ENCODE results near the gene TRMT13.

Gene TRMT13

GRCh38 chr1:100132566-100133477, at the start of gene TRMT13, which contains the start of gene SASS6:
TSS of gene TRMT13 (plus strand) at chr1:100133163. CDS start at chr1:100133169, 6 bp downstream.
TSS of gene SASS6 (minus strand) at chr1:100132930. CDS start at chr1:100132814, 116 bp downstream.
- DNase-seq (ENCODE audit: low read depth in 1 of 2, low spot score in 1 of 2), result peak; percentile 83 to 89

DNA sequence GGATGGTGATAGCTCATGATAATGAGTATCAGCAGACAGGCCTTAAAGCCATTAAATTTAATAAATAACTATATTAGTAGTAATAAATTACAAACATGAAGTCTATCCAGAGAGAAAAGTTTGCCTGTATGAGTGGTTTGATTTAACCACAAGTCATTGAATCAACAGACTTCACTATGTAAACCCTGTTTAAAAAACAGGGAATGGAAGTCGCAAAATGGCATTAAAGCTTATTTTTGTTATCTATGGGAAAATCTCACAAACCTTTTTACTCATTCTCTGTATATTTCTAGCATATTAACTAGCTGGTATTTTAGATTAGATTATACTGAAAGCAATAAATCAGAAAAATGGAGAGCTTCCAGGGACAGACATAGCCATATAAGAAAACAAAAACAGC, 45.6 kb upstream of the TRMT13 start:
- DNase-seq (ENCODE audit: low read depth in 1 of 2, low spot score in 1 of 2), result no peak

DNA sequence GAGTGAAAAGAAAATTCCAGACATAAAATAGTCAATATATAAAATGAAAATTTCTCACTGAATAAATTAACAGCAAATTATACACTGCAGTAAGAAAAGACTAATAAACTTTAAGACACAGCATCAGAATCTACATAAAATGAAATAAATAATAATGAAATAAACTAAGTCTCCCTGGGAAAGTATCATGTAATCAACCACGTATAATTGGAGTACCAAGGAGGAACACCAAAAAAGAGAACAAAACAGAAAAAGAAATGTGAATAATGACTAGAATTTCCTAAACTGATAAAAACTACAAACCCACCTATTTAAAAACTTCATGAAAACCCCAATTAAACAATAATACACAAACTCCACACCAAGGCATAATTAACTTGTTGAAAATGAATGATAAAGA, 43.9 kb upstream of the TRMT13 start:
- no peak for DNase-seq (ENCODE audit: low read depth in 1 of 2, low spot score in 1 of 2)

DNA sequence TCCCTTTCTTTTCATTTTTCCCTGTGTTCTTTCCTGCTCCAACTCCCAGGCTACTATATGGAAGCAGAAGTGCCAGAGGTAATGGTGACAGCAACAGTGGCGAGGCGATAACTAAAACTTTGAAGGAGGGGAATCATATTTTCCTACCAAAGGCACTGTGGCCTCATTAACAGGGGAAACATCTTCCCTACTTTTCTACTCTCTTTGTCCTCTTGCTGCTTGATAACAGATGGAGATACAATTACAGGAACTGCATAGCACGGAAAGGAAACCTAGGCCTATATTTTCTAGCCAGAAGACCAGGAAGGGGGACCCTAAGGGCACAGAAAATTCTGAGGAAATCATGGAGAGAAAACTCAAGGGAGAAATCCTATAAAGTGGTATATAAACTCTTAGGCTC, 42.5 kb upstream of the TRMT13 start:
- no peak for DNase-seq (ENCODE audit: low read depth in 1 of 2, low spot score in 1 of 2)

GRCh38 chr1:100100202-100100601, 32.8 kb upstream of the TRMT13 start:
- DNase-seq (ENCODE audit: low read depth in 1 of 2, low spot score in 1 of 2), result no peak

DNA sequence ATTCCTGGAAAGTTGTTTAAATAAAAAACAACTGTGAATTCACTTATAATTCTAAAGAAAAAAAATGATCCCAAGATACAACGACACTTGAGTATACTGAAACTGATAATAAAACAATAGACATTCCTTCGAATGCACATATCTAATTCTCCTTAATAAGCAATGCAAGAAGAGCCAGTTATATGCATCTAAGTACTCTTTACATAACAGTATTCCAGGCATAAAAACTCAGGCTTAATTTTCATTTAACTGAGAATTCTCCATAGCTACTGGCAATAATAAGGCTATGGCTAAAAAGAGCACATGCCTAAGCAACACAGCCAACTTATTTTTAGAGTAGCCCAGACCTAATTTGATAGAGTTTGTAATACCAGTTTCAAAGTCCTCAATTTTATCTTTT, 31.4 kb upstream of the TRMT13 start:
- no peak for DNase-seq (ENCODE audit: low read depth in 1 of 2, low spot score in 1 of 2)

GRCh38 chr1:100107696-100108095, 25.3 kb upstream of the TRMT13 start:
- no peak for DNase-seq (ENCODE audit: low read depth in 1 of 2, low spot score in 1 of 2)

DNA sequence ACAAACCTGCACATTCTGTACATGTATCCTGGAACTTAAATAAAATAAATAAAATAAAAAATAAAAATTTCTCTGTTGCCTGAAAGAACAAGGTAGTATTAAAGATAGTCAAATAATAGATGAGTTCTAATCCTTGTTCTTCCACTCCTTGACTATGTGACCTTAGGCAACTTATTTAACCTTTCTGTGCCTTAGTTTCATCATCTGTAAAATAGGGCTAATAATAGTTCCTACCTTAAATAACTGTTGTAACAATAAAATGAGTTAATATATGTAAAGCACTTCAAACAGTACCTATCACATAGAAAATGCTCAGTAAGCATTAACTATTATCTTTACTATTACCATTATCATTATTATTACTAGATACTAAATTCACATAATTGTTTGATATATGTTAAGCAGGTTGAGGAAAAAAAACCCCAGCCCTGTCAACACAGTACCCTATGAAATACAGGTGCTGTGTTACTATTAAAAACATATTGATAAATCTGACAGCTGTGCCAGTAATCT, 23.4 kb upstream of the TRMT13 start:
- no peak for DNase-seq (ENCODE audit: low read depth in 1 of 2, low spot score in 1 of 2)

- no peak for DNase-seq (ENCODE audit: low read depth in 1 of 2, low spot score in 1 of 2)
These were observed 17.4 kb upstream of the TRMT13 start for GRCh38 chr1:100115524-100115923.

DNA sequence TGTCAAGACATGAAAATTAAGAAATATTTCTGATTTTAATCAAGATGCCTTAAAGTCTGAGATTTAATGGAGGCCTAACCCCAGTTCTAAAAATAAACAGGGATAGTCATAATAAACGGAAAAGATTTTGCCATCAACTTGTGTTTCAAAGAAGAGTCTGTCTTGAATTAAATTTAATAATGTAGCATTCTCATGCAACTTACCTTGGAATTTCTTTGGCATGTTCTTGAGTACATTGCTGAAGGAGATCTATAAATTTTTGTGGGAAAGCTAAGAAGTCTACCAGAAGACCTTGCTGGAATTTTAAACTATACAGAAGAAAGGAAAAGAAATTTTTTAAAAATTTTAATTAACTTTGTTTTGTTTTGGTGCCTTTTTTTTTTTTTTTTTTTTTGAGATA, 10.8 kb upstream of the TRMT13 start:
- no peak for DNase-seq (ENCODE audit: low read depth in 1 of 2, low spot score in 1 of 2)

- no peak for DNase-seq (ENCODE audit: low read depth in 1 of 2, low spot score in 1 of 2)
These were observed 5.7 kb upstream of the TRMT13 start for GRCh38 chr1:100127226-100127625.

DNA sequence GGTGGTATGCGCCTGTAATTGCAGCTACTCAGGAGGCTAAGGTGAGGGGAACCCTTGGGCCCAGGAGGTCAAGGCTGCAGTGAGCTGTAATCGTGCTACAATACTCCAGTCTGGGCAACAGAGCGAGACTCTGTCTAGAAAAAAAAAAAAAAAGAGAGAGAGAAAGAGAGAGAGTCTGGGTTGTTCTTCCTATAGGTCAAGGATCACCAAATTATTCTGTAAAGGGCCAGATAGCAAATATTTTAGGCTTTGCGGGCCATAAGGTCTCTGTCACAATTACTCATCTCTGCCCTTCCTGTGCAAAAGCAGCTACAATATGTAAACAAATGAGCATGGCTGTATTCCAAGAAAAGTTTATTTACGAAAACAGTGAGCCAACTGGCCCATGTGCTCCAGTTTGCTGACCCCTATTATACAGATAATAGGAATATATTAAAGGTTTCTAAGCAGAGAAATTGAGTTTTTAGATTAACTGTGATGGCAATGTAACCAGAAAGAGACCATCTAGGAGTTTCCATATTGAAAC, 2.3 kb upstream of the TRMT13 start:
- no peak for DNase-seq (ENCODE audit: low read depth in 1 of 2, low spot score in 1 of 2)

GRCh38 chr1:100131623-100132022, 1.3 kb upstream of the TRMT13 start:
- no peak for DNase-seq (ENCODE audit: low read depth in 1 of 2, low spot score in 1 of 2)

GRCh38 chr1:100134872-100135271, 1.9 kb downstream of the TRMT13 start:
- DNase-seq (ENCODE audit: low read depth in 1 of 2, low spot score in 1 of 2), result no peak

- DNase-seq (ENCODE audit: low read depth in 1 of 2, low spot score in 1 of 2), result no peak
These were observed 4.6 kb downstream of the TRMT13 start for GRCh38 chr1:100137602-100138001.

- no peak for DNase-seq (ENCODE audit: low read depth in 1 of 2, low spot score in 1 of 2)
These were observed 8.2 kb downstream of the TRMT13 start for GRCh38 chr1:100141192-100141591.

GRCh38 chr1:100142343-100142742, 9.4 kb downstream of the TRMT13 start:
- DNase-seq (ENCODE audit: low read depth in 1 of 2, low spot score in 1 of 2), result no peak

- no peak for DNase-seq (ENCODE audit: low read depth in 1 of 2, low spot score in 1 of 2)
These were observed 12.2 kb downstream of the TRMT13 start for GRCh38 chr1:100145116-100145515.

- no peak for DNase-seq (ENCODE audit: low read depth in 1 of 2, low spot score in 1 of 2)
These were observed 14.0 kb downstream of the TRMT13 start for GRCh38 chr1:100146958-100147357.

DNA sequence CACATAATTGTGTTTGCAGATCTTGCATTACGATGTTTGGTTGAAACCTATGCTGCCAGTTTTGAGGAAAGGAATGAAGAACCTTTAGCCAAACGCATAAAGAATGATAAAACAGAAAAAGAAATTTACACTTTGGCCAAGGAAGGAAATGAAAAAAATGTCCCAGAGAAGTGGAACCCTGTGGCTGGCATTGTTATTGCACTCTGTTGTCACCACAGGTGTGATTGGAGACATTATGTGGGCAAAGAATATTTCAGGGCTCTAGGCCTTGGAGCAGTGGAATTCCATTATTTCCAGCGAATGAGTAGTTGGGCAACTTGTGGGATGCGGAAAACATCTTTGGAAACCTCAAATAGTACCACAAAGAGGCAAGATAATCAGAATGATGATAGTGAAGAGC, 14.9 kb downstream of the TRMT13 start:
- DNase-seq (ENCODE audit: low read depth in 1 of 2, low spot score in 1 of 2), result no peak

- DNase-seq (ENCODE audit: low read depth in 1 of 2, low spot score in 1 of 2), result no peak
These were observed 18.7 kb downstream of the TRMT13 start for GRCh38 chr1:100151679-100152078.

DNA sequence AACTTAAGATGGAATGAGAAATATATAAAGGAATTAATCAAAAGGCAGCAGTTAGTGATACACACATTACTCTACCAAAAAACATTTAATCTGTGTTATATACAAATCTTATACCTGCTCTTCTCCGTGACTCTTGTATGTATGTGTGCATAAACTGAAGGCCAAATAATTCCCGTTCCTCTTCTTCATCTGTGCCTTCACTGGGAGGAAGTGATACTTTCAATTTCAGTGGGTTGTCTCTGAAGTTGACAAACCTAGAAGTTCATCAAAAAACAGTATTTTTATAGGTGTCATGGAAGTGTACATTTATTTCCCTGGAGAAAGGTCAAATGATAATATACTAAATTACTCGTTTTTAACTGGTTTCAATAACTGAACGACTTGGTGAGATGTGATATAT, 19.3 kb downstream of the TRMT13 start:
- no peak for DNase-seq (ENCODE audit: low read depth in 1 of 2, low spot score in 1 of 2)

Data from activated T-helper 1 cell treated with anti-CD3 and anti-CD28 coated beads, Interleukin-2, amount 50 U/mL, for 16 hours (primary cell).